GM23338 (cell line): ENCODE data around the gene FOXP1.

Source experiments
- CREB1 ChIP-seq: fragments of 250-450 bp; sonication (Bioruptor Pico); IDR thresholded peaks from 2 replicates; pipeline ENCODE4 v1.5.0; 2020; ENCODE audit warnings: low read depth, mild to moderate bottlenecking, moderate library complexity
- CTCF ChIP-seq, 2 experiments: fragments of 200-600 bp in 1 of 2; sonication (generic) in 1 of 2; conservative IDR thresholded peaks; 2 replicates each; pipeline versions ENCODE4 v1.5.1 to v1.6.1; 2016 to 2017; ENCODE audit warnings: antibody characterized with exemption in 2 of 2, low read depth in 2 of 2, mild to moderate bottlenecking in 2 of 2, moderate library complexity in 1 of 2
- ETS1 ChIP-seq: IDR thresholded peaks from 2 replicates; pipeline ENCODE4 v1.6.1; 2016; ENCODE audit warnings: antibody characterized with exemption
- EZH2 ChIP-seq: fragments of 200-600 bp; sonication (generic); IDR thresholded peaks from one replicate; pipeline ENCODE4 v1.8.0; 2017; ENCODE audit warnings: antibody characterized with exemption, mild to moderate bottlenecking, low read depth; ENCODE audit not compliant: unreplicated experiment
- EZH2phosphoT487 ChIP-seq: fragments of 200-600 bp; sonication (generic); IDR thresholded peaks from one replicate; pipeline ENCODE4 v1.8.1; 2018; ENCODE audit warnings: antibody characterized with exemption; ENCODE audit not compliant: unreplicated experiment
- JUNB ChIP-seq: IDR thresholded peaks from one replicate; pipeline ENCODE4 v1.6.1; 2016; ENCODE audit warnings: antibody characterized with exemption; ENCODE audit not compliant: unreplicated experiment
- NANOG ChIP-seq: IDR thresholded peaks from 2 replicates; pipeline ENCODE4 v1.6.1; 2016; ENCODE audit warnings: antibody characterized with exemption, borderline replicate concordance
- POLR2AphosphoS5 ChIP-seq: IDR thresholded peaks from 2 replicates; pipeline ENCODE4 v1.6.1; 2016; ENCODE audit warnings: antibody characterized with exemption, low read depth
- REST ChIP-seq: IDR thresholded peaks from one replicate; pipeline ENCODE4 v1.6.1; 2018; ENCODE audit warnings: antibody characterized with exemption; ENCODE audit not compliant: unreplicated experiment
- STAT1 ChIP-seq: IDR thresholded peaks from one replicate; pipeline ENCODE4 v1.6.1; 2016; ENCODE audit warnings: antibody characterized with exemption; ENCODE audit not compliant: unreplicated experiment
- ZNF114 ChIP-seq: fragments of 250-450 bp; sonication (Bioruptor Pico); IDR thresholded peaks from 2 replicates; pipeline ENCODE4 v1.5.0; 2020; ENCODE audit warnings: mild to moderate bottlenecking, moderate library complexity
- ZNF331 ChIP-seq: fragments of 250-450 bp; sonication (Bioruptor Pico); IDR thresholded peaks from 2 replicates; pipeline ENCODE4 v1.5.0; 2020; ENCODE audit warnings: low read depth, mild to moderate bottlenecking, moderate library complexity
- ZNF462 ChIP-seq: fragments of 250-450 bp; sonication (Bioruptor Pico); IDR thresholded peaks from 2 replicates; pipeline ENCODE4 v1.5.0; 2020; ENCODE audit warnings: mild to moderate bottlenecking, moderate library complexity

GRCh38 chr3:71513081-71513480 is 70.4 kb downstream of the FOXP1 start:
- no peak for TF ChIP-seq CTCF (conservative IDR thresholded peaks at IDR 0.05; ENCODE audit: low read depth in 2 of 2)
- no peak for TF ChIP-seq EZH2phosphoT487
- TF ChIP-seq JUNB = no peak
- TF ChIP-seq REST = no peak
- TF ChIP-seq EZH2 = no peak
- TF ChIP-seq POLR2AphosphoS5 = no peak
- TF ChIP-seq ZNF114 = no peak
- TF ChIP-seq STAT1 = no peak
- no peak for TF ChIP-seq CREB1 (CRISPR knock-in tag)
- no peak for TF ChIP-seq NANOG
- TF ChIP-seq ZNF331 (CRISPR knock-in tag) = no peak
- no peak for TF ChIP-seq ETS1
- no peak for TF ChIP-seq ZNF462
